ENCODE results near the gene PAX7.

- TF ChIP-seq HMGXB4 (CRISPR knock-in tag; IDR thresholded peaks at IDR 0.05) (no peak), STAT6 (CRISPR knock-in tag; conservative IDR thresholded peaks at IDR 0.05; ENCODE audit: low read depth) (no peak), USF1 (CRISPR knock-in tag; IDR thresholded peaks at IDR 0.05) (no peak), CTCF (IDR thresholded peaks at IDR 0.05) (no peak), ZNF232 (CRISPR knock-in tag; IDR thresholded peaks at IDR 0.05) (no peak), PRRX2 (CRISPR knock-in tag; IDR thresholded peaks at IDR 0.05) (no peak), USF2 (CRISPR knock-in tag; IDR thresholded peaks at IDR 0.05) (no peak)
Observed at GRCh38 chr1:18599704-18600103, 30.9 kb upstream of the PAX7 start.
